Neuronal stem cell (in vitro differentiated cells): ENCODE results near the gene ABHD8.

Experiments used
- DNase-seq: peaks from one replicate; pipeline ENCODE4 v3.0.0-alpha.2; 2013; ENCODE audit warnings: low spot score
- H2AFZ ChIP-seq: one replicate; pipeline ENCODE4 v1.6.1; 2013; ENCODE audit warnings: mild to moderate bottlenecking, low read length, inconsistent platforms
- H2AK5ac ChIP-seq: 2 replicates; pipeline ENCODE4 v1.6.1; 2013; ENCODE audit warnings: low read depth, mild to moderate bottlenecking, inconsistent platforms, low read length, moderate library complexity, mixed read lengths
- H2BK120ac ChIP-seq: 2 replicates; pipeline ENCODE4 v1.6.1; 2013; ENCODE audit warnings: low read depth, mild to moderate bottlenecking, inconsistent platforms, low read length, moderate library complexity, mixed read lengths
- H2BK12ac ChIP-seq: one replicate; pipeline ENCODE4 v1.6.1; 2013; ENCODE audit warnings: low read length, inconsistent platforms
- H2BK15ac ChIP-seq: 2 replicates; pipeline ENCODE4 v1.6.1; 2013; ENCODE audit warnings: mild to moderate bottlenecking, low read length, inconsistent platforms, mixed read lengths
- H2BK5ac ChIP-seq: one replicate; pipeline ENCODE4 v1.6.1; 2013; ENCODE audit warnings: inconsistent platforms, mild to moderate bottlenecking, low read length, moderate library complexity
- H3K14ac ChIP-seq: one replicate; pipeline ENCODE4 v1.6.1; 2013; ENCODE audit warnings: low read length, inconsistent platforms
- H3K18ac ChIP-seq: 2 replicates; pipeline ENCODE4 v1.6.1; 2013; ENCODE audit warnings: low read length, inconsistent platforms
- H3K23ac ChIP-seq: 2 replicates; pipeline ENCODE4 v1.6.1; 2013; ENCODE audit warnings: low read depth, mild to moderate bottlenecking, mixed read lengths, low read length, inconsistent platforms; ENCODE audit not compliant: poor library complexity
- H3K27ac ChIP-seq: replicated peaks from 3 replicates; pipeline ENCODE4 v1.5.1; 2013; ENCODE audit warnings: low read length, inconsistent platforms
- H3K27me3 ChIP-seq, 3 experiments: 2 replicates each; pipeline ENCODE4 v1.6.1; 2013; ENCODE audit warnings: low read length in 3 of 3, mild to moderate bottlenecking in 2 of 3, inconsistent platforms in 1 of 3, low read depth in 1 of 3, mixed read lengths in 1 of 3, moderate library complexity in 1 of 3; ENCODE audit not compliant: control insufficient read depth in 3 of 3, insufficient read depth in 3 of 3
- H3K36me3 ChIP-seq, 2 donors: replicated peaks in 1 of 2; 2 replicates each; pipeline ENCODE4 v1.6.1; 2013; ENCODE audit warnings: low read length in 2 of 2; ENCODE audit not compliant: control insufficient read depth in 2 of 2, insufficient read depth in 2 of 2
- H3K4ac ChIP-seq: 2 replicates; pipeline ENCODE4 v1.6.1; 2013; ENCODE audit warnings: inconsistent platforms, mild to moderate bottlenecking, low read length, moderate library complexity
- H3K4me1 ChIP-seq, 2 donors: 1 replicate in 1 of 2; 2 replicates in 1 of 2; pipeline ENCODE4 v1.6.1; 2013; ENCODE audit warnings: low read length in 2 of 2, low read depth in 1 of 2; ENCODE audit not compliant: control insufficient read depth in 2 of 2, insufficient read depth in 1 of 2
- H3K4me2 ChIP-seq: one replicate; pipeline ENCODE4 v1.6.1; 2013; ENCODE audit warnings: mild to moderate bottlenecking, low read length, inconsistent platforms; ENCODE audit not compliant: insufficient read depth, poor library complexity, severe bottlenecking
- H3K4me3 ChIP-seq, 2 donors: 2 replicates each; pipeline ENCODE4 v1.5.1; 2013; ENCODE audit warnings: low read length in 2 of 2, mild to moderate bottlenecking in 2 of 2, inconsistent platforms in 1 of 2, moderate library complexity in 1 of 2
- H3K79me1 ChIP-seq: one replicate; pipeline ENCODE4 v1.6.1; 2013; ENCODE audit warnings: low read depth, mild to moderate bottlenecking, inconsistent platforms, low read length, moderate library complexity
- H3K9ac ChIP-seq: one replicate; pipeline ENCODE4 v1.6.1; 2013; ENCODE audit warnings: mild to moderate bottlenecking, low read depth, low read length, inconsistent platforms; ENCODE audit not compliant: poor library complexity
- H3K9me3 ChIP-seq, 2 donors: replicated peaks in 1 of 2; 2 replicates each; pipeline versions ENCODE3 to v1.6.1; 2013; ENCODE audit warnings: low read length in 2 of 2, mild to moderate bottlenecking in 2 of 2, inconsistent platforms in 1 of 2, low read depth in 1 of 2, mixed read lengths in 1 of 2, moderate library complexity in 1 of 2; ENCODE audit not compliant: control insufficient read depth in 2 of 2, insufficient read depth in 1 of 2
- H4K8ac ChIP-seq: one replicate; pipeline ENCODE4 v1.6.1; 2013; ENCODE audit warnings: low read depth, mild to moderate bottlenecking, inconsistent platforms, low read length, moderate library complexity
- H4K91ac ChIP-seq: one replicate; pipeline ENCODE4 v1.6.1; 2013; ENCODE audit warnings: low read length, low read depth, mild to moderate bottlenecking, inconsistent platforms; ENCODE audit not compliant: poor library complexity
- WGBS, 2 donors: extraction: QIAGEN DNeasy Blood & Tissue Kit; methylation state at CpG; one replicate each; pipeline ENCODE4 v1.1.7; 2013; ENCODE audit warnings: missing lambda C conversion rate in 2 of 2, mixed read lengths in 1 of 2; ENCODE audit not compliant: insufficient read length in 2 of 2, insufficient replicate concordance in 1 of 2; ENCODE audit errors: extremely low coverage in 2 of 2; 5-methylcytosine and 5-hydroxymethylcytosine counted together

ABHD8 gene

GRCh38 chr19:17328517-17329365 is 25.5 kb upstream of the ABHD8 start:
- Histone ChIP-seq H2BK5ac (peak overlapping the region; percentile 53), H3K23ac (peak overlapping the region; percentile 93), H3K27ac (peak overlapping the region; percentile 84), H3K79me1 (peaks cover 9% of the 10 kb centered on the region), H3K4ac (peak overlapping the region; percentile 66), H3K18ac (peak overlapping the region; percentile 96), H4K91ac (peak overlapping the region; percentile 72), H3K14ac (peak overlapping the region; percentile 47), H3K36me3 (peaks cover 33 to 66% of the 10 kb centered on the region in 2 donors), H2AK5ac (peak overlapping the region; percentile 99), H2AFZ (no peak overlapping the region), H3K4me3 (peak overlapping the region in 1 of 2 donors; percentile 72), H3K9me3 (peaks cover 3 to 8% of the 10 kb centered on the region in 2 donors), H4K8ac (peak overlapping the region; percentile 43), H3K4me2 (peak overlapping the region; percentile 73), H2BK15ac (peak overlapping the region; percentile 92), H2BK12ac (peak overlapping the region; percentile 99), H3K4me1 (peaks cover 0 to 18% of the 10 kb centered on the region in 2 donors), H2BK120ac (no peak overlapping the region), H3K9ac (peak overlapping the region; percentile 86), H3K27me3 (peaks cover 0 to 7% (median 0%) of the 10 kb centered on the region in 3 experiments)
- DNase-seq = no peak
- WGBS, 2 donors = no CpG with 5 or more reads among the region's 94 CpGs

- Histone ChIP-seq H2BK120ac (peak overlapping the region; percentile 72), H3K4ac (peak overlapping the region; percentile 84), H2AFZ (no peak overlapping the region), H3K36me3 (peaks cover 29 to 64% of the 10 kb centered on the region in 2 donors), H3K18ac (peak overlapping the region; percentile 95), H3K27me3 (peaks cover 0 to 7% (median 0%) of the 10 kb centered on the region in 3 experiments), H3K4me1 (peaks cover 0 to 16% of the 10 kb centered on the region in 2 donors), H4K91ac (peak overlapping the region; percentile 75), H2BK5ac (peak overlapping the region; percentile 7), H2BK12ac (no peak overlapping the region), H3K9me3 (peaks cover 3 to 7% of the 10 kb centered on the region in 2 donors), H3K4me3 (peak overlapping the region in 1 of 2 donors; percentile 72), H2BK15ac (peak overlapping the region; percentile 49), H3K4me2 (peak overlapping the region; percentile 73), H3K23ac (peak overlapping the region; percentile 93), H3K27ac (peak overlapping the region; percentile 84), H3K79me1 (peaks cover 9% of the 10 kb centered on the region), H3K14ac (no peak overlapping the region), H4K8ac (peak overlapping the region; percentile 43), H2AK5ac (peak overlapping the region; percentile 97), H3K9ac (peak overlapping the region; percentile 72)
- WGBS, 2 donors = no CpG with 5 or more reads among the region's 64 CpGs
- DNase-seq = peak; percentile 84
Observed at GRCh38 chr19:17327654-17328516, 24.7 kb upstream of the ABHD8 start.

GRCh38 chr19:17327068-17327653 is 23.9 kb upstream of the ABHD8 start:
- Histone ChIP-seq H4K8ac (peak overlapping the region; percentile 19), H2BK120ac (peak overlapping the region; percentile 72), H2AFZ (no peak overlapping the region), H3K4me1 (peaks cover 0 to 21% of the 10 kb centered on the region in 2 donors), H3K27me3 (peaks cover 0 to 7% (median 0%) of the 10 kb centered on the region in 3 experiments), H3K36me3 (peaks cover 27 to 64% of the 10 kb centered on the region in 2 donors), H2BK15ac (peak overlapping the region; percentile 49), H3K18ac (peak overlapping the region; percentile 95), H2BK12ac (peak overlapping the region; percentile 41), H3K9ac (peak overlapping the region; percentile 70), H3K27ac (peak overlapping the region; percentile 84), H2BK5ac (peak overlapping the region; percentile 7), H3K4ac (peak overlapping the region; percentile 84), H2AK5ac (peak overlapping the region; percentile 97), H3K4me2 (peak overlapping the region; percentile 43), H4K91ac (peak overlapping the region; percentile 75), H3K9me3 (peaks cover 0 to 7% of the 10 kb centered on the region in 2 donors), H3K14ac (no peak overlapping the region), H3K4me3 (peak overlapping the region in 1 of 2 donors; percentile 51), H3K23ac (peak overlapping the region; percentile 65), H3K79me1 (peaks cover 11% of the 10 kb centered on the region)
- DNase-seq = no peak
- no CpG with 5 or more reads among the region's 27 CpGs for WGBS, 2 donors
